ENCODE measurements around the gene KCTD2. TPM values are rescaled to one million over a fixed set of nuclear protein-coding genes. Genes with fewer than 3 reads are reported as not detected.
"Not testable (repeated sequence)": the region's sequence is repeated elsewhere in the genome, so short reads cannot be mapped to it uniquely, and the experiment has no call there.

Gene KCTD2
- total RNA-seq, 4 donors from 2014 or later = 20.3 to 37.7 (median 29.9) TPM

- TF ChIP-seq, protein P1, sequence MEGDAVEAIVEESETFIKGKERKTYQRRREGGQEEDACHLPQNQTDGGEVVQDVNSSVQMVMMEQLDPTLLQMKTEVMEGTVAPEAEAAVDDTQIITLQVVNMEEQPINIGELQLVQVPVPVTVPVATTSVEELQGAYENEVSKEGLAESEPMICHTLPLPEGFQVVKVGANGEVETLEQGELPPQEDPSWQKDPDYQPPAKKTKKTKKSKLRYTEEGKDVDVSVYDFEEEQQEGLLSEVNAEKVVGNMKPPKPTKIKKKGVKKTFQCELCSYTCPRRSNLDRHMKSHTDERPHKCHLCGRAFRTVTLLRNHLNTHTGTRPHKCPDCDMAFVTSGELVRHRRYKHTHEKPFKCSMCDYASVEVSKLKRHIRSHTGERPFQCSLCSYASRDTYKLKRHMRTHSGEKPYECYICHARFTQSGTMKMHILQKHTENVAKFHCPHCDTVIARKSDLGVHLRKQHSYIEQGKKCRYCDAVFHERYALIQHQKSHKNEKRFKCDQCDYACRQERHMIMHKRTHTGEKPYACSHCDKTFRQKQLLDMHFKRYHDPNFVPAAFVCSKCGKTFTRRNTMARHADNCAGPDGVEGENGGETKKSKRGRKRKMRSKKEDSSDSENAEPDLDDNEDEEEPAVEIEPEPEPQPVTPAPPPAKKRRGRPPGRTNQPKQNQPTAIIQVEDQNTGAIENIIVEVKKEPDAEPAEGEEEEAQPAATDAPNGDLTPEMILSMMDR (IDR thresholded peaks at IDR 0.05) = no peak
- TF ChIP-seq POLR2A (IDR thresholded peaks at IDR 0.05; ENCODE audit: low read depth) (no peak), EP300 (IDR thresholded peaks at IDR 0.05) (no peak), POLR2AphosphoS5 (IDR thresholded peaks at IDR 0.05) (no peak)
- peaks cover 32 to 67% (median 62%) of the 10 kb centered on the region in 4 donors for H3K36me3 ChIP-seq
These were observed 43.7 kb upstream of the KCTD2 start for GRCh38 chr17:75003070-75003956.

GRCh38 chr17:75003957-75004355 is 43.1 kb upstream of the KCTD2 start:
- H3K36me3 ChIP-seq = peaks cover 32 to 67% (median 62%) of the 10 kb centered on the region in 4 donors
- H3K9me3 ChIP-seq = no peaks in the 10 kb centered on the region
- 87% methylated on average over 9 of the region's 19 CpGs for WGBS
- no peaks in the 10 kb centered on the region for H3K27me3 ChIP-seq
- H3K4me1 ChIP-seq = peaks cover 0 to 10% (median 0%) of the 10 kb centered on the region in 4 donors
- intact Hi-C loops (cut with DNase I) = no loop called here
- no peak for DNase-seq (ENCODE audit: extremely low spot score)
- no peak overlapping the region for H3K27ac ChIP-seq (replicated peaks in 1 of 4)
- TF ChIP-seq, protein P1 (IDR thresholded peaks at IDR 0.05) = no peak
- TF ChIP-seq EP300 (IDR thresholded peaks at IDR 0.05) = no peak
- H3K4me3 ChIP-seq = no peak overlapping the region

More at GRCh38 chr17:75003070-75003956, 43.7 kb upstream of the KCTD2 start:
- no peak overlapping the region for H3K4me3 ChIP-seq
- intact Hi-C loops (cut with DNase I) = no loop called here
- WGBS = 86% methylated on average over 46 of the region's 76 CpGs
- H3K27ac ChIP-seq (replicated peaks in 1 of 4) = no peak overlapping the region
- no peaks in the 10 kb centered on the region for H3K27me3 ChIP-seq
- H3K4me1 ChIP-seq = peaks cover 0 to 14% (median 0%) of the 10 kb centered on the region in 4 donors
- no peak for DNase-seq (ENCODE audit: extremely low spot score)
- H3K9me3 ChIP-seq = no peaks in the 10 kb centered on the region

GRCh38 chr17:75004371-75004770 is 42.7 kb upstream of the KCTD2 start:
- intact Hi-C loops (cut with DNase I) = no loop called here
- Histone ChIP-seq H3K9me3 (no peaks in the 10 kb centered on the region), H3K4me1 (peaks cover 0 to 6% (median 0%) of the 10 kb centered on the region in 4 donors), H3K27ac (replicated peaks in 1 of 4) (no peak overlapping the region), H3K27me3 (no peaks in the 10 kb centered on the region), H3K4me3 (no peak overlapping the region), H3K36me3 (peaks cover 31 to 66% (median 61%) of the 10 kb centered on the region in 4 donors)
- no peak for DNase-seq (ENCODE audit: extremely low spot score)
- 100% methylated on average over 2 of the region's 3 CpGs for WGBS
- TF ChIP-seq EP300 (IDR thresholded peaks at IDR 0.05) (no peak), POLR2AphosphoS5 (IDR thresholded peaks at IDR 0.05) (no peak), POLR2A (IDR thresholded peaks at IDR 0.05; ENCODE audit: low read depth) (no peak)
- TF ChIP-seq, protein P1 (IDR thresholded peaks at IDR 0.05) = no peak

DNA sequence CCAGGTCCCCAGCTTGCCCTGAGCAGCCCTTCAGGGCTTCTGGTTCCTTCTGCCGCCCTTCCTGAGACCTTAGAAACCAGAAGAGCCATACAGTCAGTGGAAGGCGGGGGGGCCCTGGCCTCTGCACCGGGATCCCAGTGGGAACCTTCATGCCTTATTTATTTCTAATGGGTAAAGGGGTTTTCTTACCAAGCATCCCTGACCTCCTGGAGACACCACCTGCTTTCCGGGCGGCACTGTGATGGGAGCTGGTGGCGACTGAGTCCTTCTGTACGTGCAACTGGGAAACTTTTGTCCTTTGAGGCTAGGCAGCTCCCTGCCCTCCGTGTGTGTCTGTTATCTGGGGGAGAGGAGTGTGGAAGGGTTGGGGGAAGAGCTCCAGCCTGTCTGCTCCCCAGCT is 41.7 kb upstream of the KCTD2 start:
- WGBS = 86% methylated on average over 8 of the region's 8 CpGs
- no peaks in the 10 kb centered on the region for H3K4me1 ChIP-seq
- H3K27me3 ChIP-seq = no peaks in the 10 kb centered on the region
- TF ChIP-seq, protein P1 (IDR thresholded peaks at IDR 0.05) = no peak
- no peak for TF ChIP-seq EP300 (IDR thresholded peaks at IDR 0.05)
- no peak for TF ChIP-seq POLR2AphosphoS5 (IDR thresholded peaks at IDR 0.05)
- TF ChIP-seq POLR2A (IDR thresholded peaks at IDR 0.05; ENCODE audit: low read depth) = no peak
- H3K36me3 ChIP-seq = peaks cover 28 to 56% (median 52%) of the 10 kb centered on the region in 4 donors
- H3K27ac ChIP-seq (replicated peaks in 1 of 4) = no peak overlapping the region
- intact Hi-C loops (cut with DNase I) = loop anchor here (5.0 kb wide), 1 partner anchor 33 kb away; the partner anchor contains the start of gene HID1
- H3K9me3 ChIP-seq = no peaks in the 10 kb centered on the region
- no peak overlapping the region for H3K4me3 ChIP-seq
- no peak for DNase-seq (ENCODE audit: extremely low spot score)

DNA sequence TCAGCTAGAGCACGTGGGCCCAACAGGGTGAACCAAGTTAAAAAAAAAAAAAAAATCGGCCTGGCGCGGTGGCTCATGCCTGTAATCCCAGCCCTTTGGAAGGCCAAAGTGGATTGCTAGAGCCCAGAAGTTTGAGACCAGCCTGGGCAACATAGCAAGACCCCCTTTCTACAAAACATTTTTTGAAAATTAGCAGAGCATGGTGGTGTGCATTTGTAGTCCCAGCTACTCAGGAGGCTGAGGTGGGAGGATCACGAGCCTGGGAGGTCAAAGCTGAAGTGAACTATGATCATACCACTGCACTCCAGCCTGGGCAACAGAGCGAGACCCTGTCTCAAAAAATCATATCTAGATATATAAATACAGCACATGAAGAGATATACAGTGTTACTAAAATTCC is 40.9 kb upstream of the KCTD2 start:
- WGBS = 90% methylated on average over 6 of the region's 6 CpGs
- H3K36me3 ChIP-seq = peaks cover 25 to 48% (median 45%) of the 10 kb centered on the region in 4 donors
- not testable (repeated sequence) for H3K27ac ChIP-seq (replicated peaks in 1 of 4); H3K9me3 ChIP-seq; DNase-seq (ENCODE audit: extremely low spot score); H3K27me3 ChIP-seq; H3K4me1 ChIP-seq; H3K4me3 ChIP-seq
- intact Hi-C loops (cut with DNase I) = loop anchor here (5.0 kb wide), 1 partner anchor 34 kb away; the partner anchor contains the start of gene HID1

All from esophagus muscularis mucosa (tissue), 4 donors.